Measurements from ENCODE around the gene CBX5. TPM values are rescaled to one million over a fixed set of nuclear protein-coding genes. Genes with fewer than 3 reads are reported as not detected.

CBX5 gene
- total and polyA plus RNA-seq, 9 of the 15 experiments (the other 6 are each of a cell fraction or from before 2014, with no cell fraction given): 32.6 to 102 (median 59.2) TPM

DNA sequence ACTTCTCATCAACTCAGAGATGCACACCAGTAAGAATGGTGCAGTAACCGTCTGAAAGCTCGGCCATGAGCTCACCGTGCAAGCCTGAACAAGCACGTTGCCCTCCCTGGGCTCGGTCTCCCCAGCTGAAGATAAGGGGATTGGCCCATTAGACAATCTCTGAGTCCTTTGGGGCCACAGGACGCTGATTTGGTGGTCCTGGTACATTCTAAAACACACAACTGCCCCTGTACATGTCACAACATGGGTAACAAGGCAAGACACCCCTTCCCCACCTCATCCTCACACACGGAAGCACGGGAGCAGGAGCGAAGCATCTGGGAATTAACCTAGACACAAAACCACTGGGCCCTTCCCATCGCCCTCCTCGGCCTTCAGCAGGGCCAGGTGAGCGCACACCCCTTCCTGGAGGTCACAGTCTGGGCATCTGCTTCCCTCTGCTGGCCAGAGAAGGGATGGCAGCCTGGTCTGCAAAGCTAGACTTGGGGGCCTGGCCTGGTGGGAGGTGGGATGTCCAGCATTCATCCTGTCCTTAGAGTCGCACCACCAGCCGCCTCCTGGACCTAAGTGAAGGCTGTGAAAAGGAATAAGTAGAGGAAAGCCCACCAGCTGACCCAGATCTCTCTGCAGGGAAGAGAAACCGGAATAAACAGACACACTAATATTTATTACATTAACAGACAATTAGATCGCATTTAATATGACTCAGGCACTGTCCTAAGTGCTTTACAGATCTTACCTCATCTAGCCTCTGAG, 72.2 kb downstream of the CBX5 start (continued):
- TF ChIP-seq, protein P1, sequence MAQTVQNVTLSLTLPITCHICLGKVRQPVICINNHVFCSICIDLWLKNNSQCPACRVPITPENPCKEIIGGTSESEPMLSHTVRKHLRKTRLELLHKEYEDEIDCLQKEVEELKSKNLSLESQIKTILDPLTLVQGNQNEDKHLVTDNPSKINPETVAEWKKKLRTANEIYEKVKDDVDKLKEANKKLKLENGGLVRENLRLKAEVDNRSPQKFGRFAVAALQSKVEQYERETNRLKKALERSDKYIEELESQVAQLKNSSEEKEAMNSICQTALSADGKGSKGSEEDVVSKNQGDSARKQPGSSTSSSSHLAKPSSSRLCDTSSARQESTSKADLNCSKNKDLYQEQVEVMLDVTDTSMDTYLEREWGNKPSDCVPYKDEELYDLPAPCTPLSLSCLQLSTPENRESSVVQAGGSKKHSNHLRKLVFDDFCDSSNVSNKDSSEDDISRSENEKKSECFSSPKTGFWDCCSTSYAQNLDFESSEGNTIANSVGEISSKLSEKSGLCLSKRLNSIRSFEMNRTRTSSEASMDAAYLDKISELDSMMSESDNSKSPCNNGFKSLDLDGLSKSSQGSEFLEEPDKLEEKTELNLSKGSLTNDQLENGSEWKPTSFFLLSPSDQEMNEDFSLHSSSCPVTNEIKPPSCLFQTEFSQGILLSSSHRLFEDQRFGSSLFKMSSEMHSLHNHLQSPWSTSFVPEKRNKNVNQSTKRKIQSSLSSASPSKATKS (CRISPR knock-in tag; IDR thresholded peaks at IDR 0.05): no peak
- TF ChIP-seq ARID1B (IDR thresholded peaks at IDR 0.05) (no peak), SMAD1 (IDR thresholded peaks at IDR 0.05; ENCODE audit: low read depth, low read length, partially characterized antibody) (no peak), SAFB (IDR thresholded peaks at IDR 0.05; ENCODE audit: borderline replicate concordance, low read depth, low read length) (no peak), DMBX1 (CRISPR knock-in tag; IDR thresholded peaks at IDR 0.05; ENCODE audit: borderline replicate concordance) (no peak), BRCA1 (IDR thresholded peaks at IDR 0.05) (no peak), BRCA1 (CRISPR knock-in tag; IDR thresholded peaks at IDR 0.05) (no peak), ESRRB (CRISPR knock-in tag; IDR thresholded peaks at IDR 0.05; ENCODE audit: borderline replicate concordance) (no peak), SMARCC2 (IDR thresholded peaks at IDR 0.05; ENCODE audit: low read depth) (no peak), RHOXF2B (CRISPR knock-in tag; conservative IDR thresholded peaks at IDR 0.05) (no peak), MEIS2 (IDR thresholded peaks at IDR 0.05; ENCODE audit: partially characterized antibody) (no peak), ZKSCAN8 (CRISPR knock-in tag; IDR thresholded peaks at IDR 0.05) (no peak), ZSCAN29 (IDR thresholded peaks at IDR 0.05) (no peak), TSC22D4 (tag; IDR thresholded peaks at IDR 0.05) (no peak), RBM17 (IDR thresholded peaks at IDR 0.05; ENCODE audit: borderline replicate concordance, low read depth, low read length) (no peak), ZNF717 (CRISPR knock-in tag; IDR thresholded peaks at IDR 0.05) (no peak), ZBTB7A (IDR thresholded peaks at IDR 0.05; ENCODE audit: borderline replicate concordance, control insufficient read depth, low read depth, low read length) (peak; percentile 52; the same call in 1 of the 2 replicates)
- TF ChIP-seq, protein P2, sequence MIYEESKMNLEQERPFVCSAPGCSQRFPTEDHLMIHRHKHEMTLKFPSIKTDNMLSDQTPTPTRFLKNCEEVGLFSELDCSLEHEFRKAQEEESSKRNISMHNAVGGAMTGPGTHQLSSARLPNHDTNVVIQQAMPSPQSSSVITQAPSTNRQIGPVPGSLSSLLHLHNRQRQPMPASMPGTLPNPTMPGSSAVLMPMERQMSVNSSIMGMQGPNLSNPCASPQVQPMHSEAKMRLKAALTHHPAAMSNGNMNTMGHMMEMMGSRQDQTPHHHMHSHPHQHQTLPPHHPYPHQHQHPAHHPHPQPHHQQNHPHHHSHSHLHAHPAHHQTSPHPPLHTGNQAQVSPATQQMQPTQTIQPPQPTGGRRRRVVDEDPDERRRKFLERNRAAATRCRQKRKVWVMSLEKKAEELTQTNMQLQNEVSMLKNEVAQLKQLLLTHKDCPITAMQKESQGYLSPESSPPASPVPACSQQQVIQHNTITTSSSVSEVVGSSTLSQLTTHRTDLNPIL (CRISPR knock-in tag; IDR thresholded peaks at IDR 0.05): no peak
- TF ChIP-seq, protein P3, sequence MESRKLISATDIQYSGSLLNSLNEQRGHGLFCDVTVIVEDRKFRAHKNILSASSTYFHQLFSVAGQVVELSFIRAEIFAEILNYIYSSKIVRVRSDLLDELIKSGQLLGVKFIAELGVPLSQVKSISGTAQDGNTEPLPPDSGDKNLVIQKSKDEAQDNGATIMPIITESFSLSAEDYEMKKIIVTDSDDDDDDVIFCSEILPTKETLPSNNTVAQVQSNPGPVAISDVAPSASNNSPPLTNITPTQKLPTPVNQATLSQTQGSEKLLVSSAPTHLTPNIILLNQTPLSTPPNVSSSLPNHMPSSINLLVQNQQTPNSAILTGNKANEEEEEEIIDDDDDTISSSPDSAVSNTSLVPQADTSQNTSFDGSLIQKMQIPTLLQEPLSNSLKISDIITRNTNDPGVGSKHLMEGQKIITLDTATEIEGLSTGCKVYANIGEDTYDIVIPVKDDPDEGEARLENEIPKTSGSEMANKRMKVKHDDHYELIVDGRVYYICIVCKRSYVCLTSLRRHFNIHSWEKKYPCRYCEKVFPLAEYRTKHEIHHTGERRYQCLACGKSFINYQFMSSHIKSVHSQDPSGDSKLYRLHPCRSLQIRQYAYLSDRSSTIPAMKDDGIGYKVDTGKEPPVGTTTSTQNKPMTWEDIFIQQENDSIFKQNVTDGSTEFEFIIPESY (CRISPR knock-in tag; IDR thresholded peaks at IDR 0.05): no peak
- TF ChIP-seq, protein P4, sequence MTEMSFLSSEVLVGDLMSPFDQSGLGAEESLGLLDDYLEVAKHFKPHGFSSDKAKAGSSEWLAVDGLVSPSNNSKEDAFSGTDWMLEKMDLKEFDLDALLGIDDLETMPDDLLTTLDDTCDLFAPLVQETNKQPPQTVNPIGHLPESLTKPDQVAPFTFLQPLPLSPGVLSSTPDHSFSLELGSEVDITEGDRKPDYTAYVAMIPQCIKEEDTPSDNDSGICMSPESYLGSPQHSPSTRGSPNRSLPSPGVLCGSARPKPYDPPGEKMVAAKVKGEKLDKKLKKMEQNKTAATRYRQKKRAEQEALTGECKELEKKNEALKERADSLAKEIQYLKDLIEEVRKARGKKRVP (CRISPR knock-in tag; IDR thresholded peaks at IDR 0.05): no peak
